Fibroblast of mammary gland (primary cell): ENCODE data around the gene PKP1.

ENCODE experiments used
- DNase-seq: peaks from one replicate; pipeline ENCODE4 v3.0.0-alpha.2; 2010; ENCODE audit warnings: low read depth
- H3K4me3 ChIP-seq: 2 replicates; pipeline ENCODE4 v1.5.1; 2011; ENCODE audit warnings: low read depth, mild to moderate bottlenecking, low read length, moderate library complexity; ENCODE audit not compliant: control insufficient read depth
- TF ChIP-seq, protein P1 (sequence below): conservative IDR thresholded peaks from 2 replicates; pipeline ENCODE4 v1.5.1; 2011; ENCODE audit warnings: low read depth, low read length, inconsistent platforms; ENCODE audit not compliant: control insufficient read depth, insufficient read depth

PKP1 gene

DNA sequence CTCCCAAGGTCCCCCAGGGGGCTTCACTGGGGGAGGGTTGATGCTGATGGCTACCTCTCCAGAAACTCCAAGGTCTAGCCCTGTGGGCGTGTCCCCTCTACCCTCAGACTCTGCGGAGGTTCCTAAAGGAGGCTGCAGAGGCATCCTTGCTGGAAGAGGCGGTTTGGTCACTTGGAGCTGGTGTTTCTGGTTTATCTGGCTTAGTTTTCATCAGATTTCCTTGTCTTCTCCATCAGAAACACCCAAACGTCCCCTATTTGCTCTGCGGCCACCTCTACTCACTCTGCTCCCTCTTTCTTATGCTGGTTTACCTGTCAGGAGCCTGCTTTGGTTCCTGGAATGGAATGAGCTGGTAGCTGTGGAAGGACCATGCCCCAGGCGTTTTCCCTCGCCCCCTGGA lies 2.5 kb downstream of the PKP1 start:
- no peak for DNase-seq
- TF ChIP-seq, protein P1, sequence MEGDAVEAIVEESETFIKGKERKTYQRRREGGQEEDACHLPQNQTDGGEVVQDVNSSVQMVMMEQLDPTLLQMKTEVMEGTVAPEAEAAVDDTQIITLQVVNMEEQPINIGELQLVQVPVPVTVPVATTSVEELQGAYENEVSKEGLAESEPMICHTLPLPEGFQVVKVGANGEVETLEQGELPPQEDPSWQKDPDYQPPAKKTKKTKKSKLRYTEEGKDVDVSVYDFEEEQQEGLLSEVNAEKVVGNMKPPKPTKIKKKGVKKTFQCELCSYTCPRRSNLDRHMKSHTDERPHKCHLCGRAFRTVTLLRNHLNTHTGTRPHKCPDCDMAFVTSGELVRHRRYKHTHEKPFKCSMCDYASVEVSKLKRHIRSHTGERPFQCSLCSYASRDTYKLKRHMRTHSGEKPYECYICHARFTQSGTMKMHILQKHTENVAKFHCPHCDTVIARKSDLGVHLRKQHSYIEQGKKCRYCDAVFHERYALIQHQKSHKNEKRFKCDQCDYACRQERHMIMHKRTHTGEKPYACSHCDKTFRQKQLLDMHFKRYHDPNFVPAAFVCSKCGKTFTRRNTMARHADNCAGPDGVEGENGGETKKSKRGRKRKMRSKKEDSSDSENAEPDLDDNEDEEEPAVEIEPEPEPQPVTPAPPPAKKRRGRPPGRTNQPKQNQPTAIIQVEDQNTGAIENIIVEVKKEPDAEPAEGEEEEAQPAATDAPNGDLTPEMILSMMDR = no peak
- H3K4me3 ChIP-seq = no peak overlapping the region

DNA sequence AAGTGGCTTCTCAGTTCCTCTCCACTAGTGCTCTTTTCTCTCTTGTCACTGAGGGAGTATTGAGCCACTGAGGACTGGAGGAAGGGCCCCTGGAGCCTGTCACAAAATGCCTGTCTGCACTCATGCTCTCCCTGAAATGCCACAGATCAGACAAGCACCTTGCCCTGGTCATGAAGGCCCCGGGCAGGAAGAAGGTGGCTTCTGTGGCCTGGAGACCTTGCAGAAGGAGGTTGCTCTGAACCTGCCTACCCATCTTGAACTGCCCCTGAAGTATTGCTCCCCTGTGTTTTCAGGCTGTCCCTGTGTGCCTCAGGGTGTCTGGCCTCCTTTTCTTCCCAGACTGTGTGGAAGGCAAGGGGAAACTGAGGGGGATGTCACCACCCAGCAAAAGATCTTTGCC lies 3.1 kb downstream of the PKP1 start:
- DNase-seq = no peak
- no peak overlapping the region for H3K4me3 ChIP-seq
- TF ChIP-seq, protein P1 = no peak

DNA sequence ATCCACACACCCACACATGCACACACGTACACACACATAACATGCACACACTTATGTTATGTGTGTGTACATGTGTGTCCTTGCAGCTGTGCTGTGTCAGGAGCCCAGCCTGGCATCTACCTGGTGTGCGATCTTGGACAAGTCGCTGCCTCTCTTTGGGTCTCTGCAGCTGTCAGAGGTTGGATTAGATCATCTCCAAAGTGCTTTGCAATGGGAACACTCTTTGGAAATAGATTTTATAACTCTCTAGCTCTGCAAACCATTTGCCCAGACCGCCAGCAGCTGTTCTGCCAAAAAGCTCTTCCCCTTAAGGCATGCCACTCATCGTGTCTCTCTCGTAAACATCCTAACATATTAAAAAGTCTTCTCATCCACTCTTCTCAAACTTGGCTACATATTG lies 4.7 kb downstream of the PKP1 start:
- TF ChIP-seq, protein P1 = no peak
- no peak for DNase-seq
- H3K4me3 ChIP-seq = no peak overlapping the region

DNA sequence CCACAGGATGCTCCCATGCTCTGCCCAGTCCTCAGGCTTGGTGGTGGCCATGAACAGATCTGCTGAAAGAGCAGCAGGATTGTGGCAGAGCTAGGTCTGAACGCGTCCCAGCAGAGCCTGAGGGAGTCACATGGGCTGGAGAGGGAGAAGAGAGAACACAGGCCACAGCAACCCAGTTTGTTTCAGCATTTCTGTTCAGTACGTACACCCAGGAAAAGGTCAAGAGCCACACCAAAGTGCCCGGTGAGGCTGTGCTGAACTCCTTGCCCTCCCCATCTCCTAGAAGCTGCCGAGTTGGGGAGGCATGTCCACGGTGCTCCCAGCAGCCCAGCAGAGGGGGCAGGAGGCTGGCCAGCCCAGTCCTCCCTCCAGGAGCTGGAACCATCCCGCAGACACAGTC lies 5.5 kb downstream of the PKP1 start:
- TF ChIP-seq, protein P1 = no peak
- no peak overlapping the region for H3K4me3 ChIP-seq
- no peak for DNase-seq

DNA sequence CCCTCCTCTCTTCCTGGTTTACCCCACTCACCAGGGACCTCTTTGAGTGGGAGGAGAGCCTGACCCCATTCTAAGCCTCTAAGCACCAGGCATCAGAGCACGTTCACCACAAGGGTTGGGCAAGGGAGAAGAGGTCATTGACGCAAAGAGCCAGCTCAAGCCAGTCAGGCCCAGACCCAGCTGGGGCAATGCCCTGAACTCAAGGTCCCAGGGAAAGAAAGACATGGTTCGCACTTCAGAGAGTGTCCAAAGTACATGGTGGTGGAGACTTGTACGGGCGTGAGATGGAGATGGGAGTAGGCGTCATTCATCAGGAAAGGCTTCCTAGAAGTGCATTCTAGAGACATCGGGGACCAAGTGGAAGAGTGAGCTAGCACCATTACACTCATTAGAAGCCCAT lies 7.2 kb downstream of the PKP1 start:
- no peak for DNase-seq
- H3K4me3 ChIP-seq = no peak overlapping the region
- TF ChIP-seq, protein P1 = no peak

DNA sequence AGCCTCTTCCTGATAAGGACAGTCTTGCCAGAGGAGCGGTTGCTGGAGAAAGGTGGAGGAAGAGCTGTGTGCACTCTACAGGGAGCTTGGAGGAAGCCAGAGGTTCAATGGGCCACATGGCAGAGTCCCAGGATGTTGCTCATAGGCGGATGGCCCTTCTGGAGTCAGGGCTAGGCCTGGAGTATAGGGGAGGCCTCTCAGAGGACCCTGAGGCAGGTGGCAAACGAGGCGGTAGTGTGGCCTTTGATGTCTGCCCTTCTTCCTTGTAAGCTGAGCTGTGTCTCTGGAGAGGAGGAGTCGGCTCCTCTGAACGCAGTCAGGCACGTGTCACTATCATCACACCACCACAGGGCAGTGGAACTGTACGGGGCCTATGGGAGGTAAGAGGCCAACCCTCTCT lies 8.6 kb downstream of the PKP1 start:
- H3K4me3 ChIP-seq = no peak overlapping the region
- DNase-seq = no peak
- TF ChIP-seq, protein P1 = no peak

DNA sequence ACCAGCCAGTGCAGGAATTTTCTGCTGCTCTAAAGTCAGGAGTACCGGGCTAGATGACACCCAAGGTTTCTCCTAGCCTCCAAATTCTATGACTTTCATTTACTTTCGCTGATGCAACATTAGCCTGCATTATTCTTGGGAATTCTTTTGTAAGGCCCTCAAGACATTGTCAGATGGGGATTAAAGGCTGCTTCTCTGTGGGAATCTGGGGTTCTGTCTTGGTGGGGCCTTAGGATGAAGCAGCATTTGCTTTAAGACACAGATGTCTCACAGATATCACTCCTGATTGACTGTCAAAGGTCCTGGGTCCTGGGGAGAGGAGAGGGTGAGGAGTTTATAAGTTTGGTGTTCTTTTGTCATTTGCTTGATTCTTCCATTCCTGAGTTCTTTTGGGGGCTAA lies 11.6 kb downstream of the PKP1 start:
- no peak for DNase-seq
- no peak overlapping the region for H3K4me3 ChIP-seq
- TF ChIP-seq, protein P1 = no peak
